Uterus (tissue), 2 donors: ENCODE measurements around the gene PPP1R26.

Source experiments
- POLR2A ChIP-seq, 2 donors: fragments of 450-650 bp; IDR thresholded peaks; one replicate each; pipeline ENCODE4 v1.6.1; 2016; ENCODE audit warnings: antibody characterized with exemption in 2 of 2, mild to moderate bottlenecking in 1 of 2, moderate library complexity in 1 of 2
- TF ChIP-seq, protein P1 (sequence below), 4 experiments: fragments of 200-600 bp in 2 of 4; fragments of 450-650 bp in 2 of 4; sonication (generic) in 2 of 4; IDR thresholded peaks; one replicate each; pipeline ENCODE4 v1.5.1; 2016 to 2019; ENCODE audit warnings: antibody characterized with exemption in 4 of 4, mild to moderate bottlenecking in 2 of 4, moderate library complexity in 1 of 4

DNA sequence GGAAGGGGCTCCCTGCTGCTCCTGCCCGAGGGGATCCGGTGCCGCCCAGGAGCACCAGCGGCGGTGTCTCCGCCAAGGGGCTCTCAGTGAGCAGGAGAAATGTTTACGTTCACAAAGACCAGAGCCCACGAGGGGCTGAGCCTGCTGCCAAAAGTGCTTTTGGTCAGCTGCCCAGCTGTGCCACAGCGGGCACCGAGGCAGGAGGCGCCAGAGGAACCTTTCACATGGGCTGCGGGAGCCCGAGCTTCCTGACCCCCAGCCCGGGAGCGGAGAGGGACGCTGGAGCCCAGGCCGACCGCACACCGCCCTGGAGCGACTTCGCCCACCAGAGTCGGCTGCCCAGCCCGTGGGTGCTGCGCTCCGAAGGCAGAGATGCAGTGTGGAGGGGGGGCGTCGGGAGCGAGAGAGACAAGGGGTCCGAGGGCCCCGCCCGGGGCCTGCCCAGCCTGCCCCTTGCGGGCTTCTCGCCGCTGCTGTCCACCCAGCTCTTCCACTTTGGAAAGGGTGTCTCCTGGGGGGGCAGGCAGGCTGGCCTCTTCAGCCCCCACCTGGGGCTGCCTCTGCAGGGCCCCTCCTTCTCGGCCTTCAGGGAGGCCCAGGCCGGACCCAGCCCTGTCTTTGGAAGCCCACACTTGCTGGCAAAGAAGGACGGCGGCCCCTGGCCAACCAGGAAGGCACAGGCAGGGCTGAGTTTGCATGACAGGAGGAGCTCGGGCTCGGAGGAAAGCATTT lies 7.9 kb downstream of the PPP1R26 start:
- TF ChIP-seq, protein P1, sequence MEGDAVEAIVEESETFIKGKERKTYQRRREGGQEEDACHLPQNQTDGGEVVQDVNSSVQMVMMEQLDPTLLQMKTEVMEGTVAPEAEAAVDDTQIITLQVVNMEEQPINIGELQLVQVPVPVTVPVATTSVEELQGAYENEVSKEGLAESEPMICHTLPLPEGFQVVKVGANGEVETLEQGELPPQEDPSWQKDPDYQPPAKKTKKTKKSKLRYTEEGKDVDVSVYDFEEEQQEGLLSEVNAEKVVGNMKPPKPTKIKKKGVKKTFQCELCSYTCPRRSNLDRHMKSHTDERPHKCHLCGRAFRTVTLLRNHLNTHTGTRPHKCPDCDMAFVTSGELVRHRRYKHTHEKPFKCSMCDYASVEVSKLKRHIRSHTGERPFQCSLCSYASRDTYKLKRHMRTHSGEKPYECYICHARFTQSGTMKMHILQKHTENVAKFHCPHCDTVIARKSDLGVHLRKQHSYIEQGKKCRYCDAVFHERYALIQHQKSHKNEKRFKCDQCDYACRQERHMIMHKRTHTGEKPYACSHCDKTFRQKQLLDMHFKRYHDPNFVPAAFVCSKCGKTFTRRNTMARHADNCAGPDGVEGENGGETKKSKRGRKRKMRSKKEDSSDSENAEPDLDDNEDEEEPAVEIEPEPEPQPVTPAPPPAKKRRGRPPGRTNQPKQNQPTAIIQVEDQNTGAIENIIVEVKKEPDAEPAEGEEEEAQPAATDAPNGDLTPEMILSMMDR (IDR thresholded peaks at IDR 0.05) = no peak
- TF ChIP-seq POLR2A (IDR thresholded peaks at IDR 0.05) = no peak
